ENCODE data around the gene FHIT. TPM values are rescaled to one million over a fixed set of nuclear protein-coding genes. Genes with fewer than 3 reads are reported as not detected.
A peak's percentile ranks its signal among the peaks of the same experiment; 100 is the strongest.

The FHIT gene
- total RNA-seq, 2 donors from 2014 or later, result 8.7 to 12.7 TPM

DNA sequence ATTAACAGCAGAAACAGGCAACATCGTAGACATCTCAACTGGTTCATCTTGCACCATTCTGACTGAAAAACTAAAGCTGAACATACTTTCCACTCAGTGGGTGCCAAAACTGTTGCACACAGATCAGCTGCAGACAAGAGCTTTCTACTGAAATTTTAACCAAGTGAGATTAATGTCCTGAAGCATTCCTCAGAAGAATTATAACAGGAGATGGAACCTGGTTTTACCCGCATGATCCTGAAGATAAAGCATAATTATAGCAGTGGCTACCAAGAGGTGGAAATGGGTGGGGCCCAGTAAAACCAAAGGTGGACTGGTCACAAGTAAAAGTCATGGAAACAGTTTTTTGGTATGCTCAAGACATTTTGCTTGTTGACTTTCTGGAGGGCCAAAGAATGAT, 858.8 kb downstream of the FHIT start:
- ATAC-seq, result no peak
- no peak for DNase-seq
- intact Hi-C loops (cut with DNase I), result no loop called here

DNA sequence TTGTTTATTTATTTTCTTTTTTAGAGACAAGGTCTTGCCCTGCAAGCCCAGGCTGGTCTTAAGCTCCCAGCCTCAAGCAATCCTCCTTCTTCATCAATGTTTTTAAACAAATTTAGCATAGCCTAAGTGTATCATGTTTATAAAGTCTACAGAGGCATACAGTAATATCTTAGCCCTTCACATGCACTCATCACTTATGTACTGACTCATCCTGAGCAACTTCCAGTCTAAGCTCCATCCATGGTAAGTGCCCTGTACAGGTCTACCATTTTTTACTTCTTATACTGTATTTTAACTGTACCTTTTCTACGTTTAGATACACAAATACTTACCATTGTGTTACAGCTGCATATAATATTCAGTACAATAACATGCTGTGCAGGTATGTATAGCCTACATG, 860.0 kb downstream of the FHIT start:
- DNase-seq, result no peak
- intact Hi-C loops (cut with DNase I), result no loop called here
- ATAC-seq, result no peak

DNA sequence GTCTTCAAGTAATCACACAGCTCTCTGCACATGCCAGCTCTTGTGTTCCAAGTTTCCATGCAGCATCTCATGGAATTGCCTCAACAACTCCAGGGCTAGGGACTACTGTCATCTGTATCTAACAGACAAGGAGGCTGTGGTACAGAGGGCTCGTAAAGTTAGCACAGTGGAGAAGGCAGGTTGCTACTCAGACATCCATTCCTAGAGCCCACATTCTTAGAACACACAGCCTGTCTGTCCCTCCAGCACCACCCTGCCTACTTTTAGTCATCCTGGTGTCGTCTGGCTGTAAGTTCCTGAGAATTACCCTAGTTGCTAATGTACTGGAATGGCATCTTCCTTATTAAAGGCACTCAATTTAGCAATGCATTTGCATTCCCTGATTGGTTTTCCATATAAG, 862.5 kb downstream of the FHIT start:
- DNase-seq (no peak), ATAC-seq (no peak)
- intact Hi-C loops (cut with DNase I), result no loop called here

DNA sequence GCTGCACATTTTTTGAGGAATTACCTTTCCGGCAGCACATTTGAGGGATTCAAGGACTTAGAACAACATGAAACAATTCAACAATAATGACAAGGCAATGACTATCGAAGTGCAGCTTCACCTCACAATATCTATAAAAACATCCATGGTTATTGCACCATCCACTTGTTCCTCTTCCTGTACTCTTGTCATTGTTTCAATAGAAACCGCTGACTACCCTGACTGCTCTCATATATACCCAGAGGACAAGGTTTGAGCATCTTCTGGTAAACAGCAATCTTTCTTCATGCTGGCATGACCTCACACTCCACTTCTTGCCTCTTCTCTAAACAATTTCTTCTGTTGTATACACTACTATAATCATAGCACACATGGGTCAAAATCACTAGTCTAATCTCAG, 864.9 kb downstream of the FHIT start:
- ATAC-seq (no peak), DNase-seq (no peak)
- intact Hi-C loops (cut with DNase I), result no loop called here

DNA sequence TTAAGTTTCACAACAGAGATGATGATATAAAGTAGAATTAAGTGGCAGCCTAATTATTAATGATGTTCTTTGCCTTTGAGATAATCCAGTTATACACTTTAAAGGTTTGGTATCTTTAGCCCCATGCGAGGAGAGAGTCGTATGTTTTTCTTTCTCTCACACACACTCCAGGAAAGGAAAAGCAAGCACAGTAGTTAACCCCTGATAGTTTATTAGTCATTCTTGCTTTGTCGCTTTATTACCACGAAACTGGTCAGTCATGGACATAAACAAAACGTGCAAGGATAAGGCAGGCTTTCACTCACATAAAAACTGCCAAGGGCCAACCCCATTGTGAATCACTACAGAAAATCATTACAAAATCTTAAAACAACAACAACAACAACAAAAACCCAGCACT, 866.9 kb downstream of the FHIT start:
- DNase-seq (no peak), ATAC-seq (no peak)
- intact Hi-C loops (cut with DNase I), result no loop called here

DNA sequence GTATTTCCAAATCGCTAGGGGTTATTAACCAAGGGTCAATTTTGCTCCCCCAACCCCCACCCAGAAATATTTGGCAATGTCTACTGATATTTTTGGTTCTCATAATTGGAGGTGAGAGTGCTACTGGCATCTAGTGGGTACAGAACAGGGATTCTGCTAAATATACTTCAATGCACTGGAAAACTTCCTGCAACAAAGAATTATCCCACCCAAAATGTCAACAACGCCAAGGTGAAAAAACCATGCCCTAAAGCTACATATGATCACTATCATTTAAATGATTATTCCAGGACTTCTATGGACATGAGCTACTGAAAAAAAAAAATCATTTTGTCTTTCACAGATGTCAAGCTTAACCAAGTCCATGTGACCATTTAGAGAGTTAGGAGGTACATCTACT, 867.9 kb downstream of the FHIT start:
- DNase-seq (no peak), ATAC-seq (no peak)
- intact Hi-C loops (cut with DNase I), result no loop called here

DNA sequence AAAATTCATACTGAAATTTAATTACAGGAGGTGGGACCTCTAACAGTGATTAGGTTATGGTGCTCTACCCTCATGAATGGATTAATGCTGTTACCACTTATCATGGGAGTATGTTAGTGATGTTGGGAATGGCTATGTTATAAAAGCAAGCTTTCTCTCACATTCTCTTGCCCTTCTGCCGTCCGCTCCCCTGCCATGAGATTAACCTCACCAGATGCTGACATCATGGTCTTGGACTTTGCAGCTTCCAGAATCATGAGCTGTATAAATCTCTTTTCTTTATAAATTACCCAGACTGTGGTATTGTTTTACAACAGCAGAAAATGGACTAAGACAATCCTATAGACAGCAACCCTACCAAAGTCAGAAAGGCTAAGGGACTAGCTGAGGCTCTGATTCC, 884.8 kb downstream of the FHIT start:
- ATAC-seq (no peak), DNase-seq (no peak)
- intact Hi-C loops (cut with DNase I), result no loop called here

DNA sequence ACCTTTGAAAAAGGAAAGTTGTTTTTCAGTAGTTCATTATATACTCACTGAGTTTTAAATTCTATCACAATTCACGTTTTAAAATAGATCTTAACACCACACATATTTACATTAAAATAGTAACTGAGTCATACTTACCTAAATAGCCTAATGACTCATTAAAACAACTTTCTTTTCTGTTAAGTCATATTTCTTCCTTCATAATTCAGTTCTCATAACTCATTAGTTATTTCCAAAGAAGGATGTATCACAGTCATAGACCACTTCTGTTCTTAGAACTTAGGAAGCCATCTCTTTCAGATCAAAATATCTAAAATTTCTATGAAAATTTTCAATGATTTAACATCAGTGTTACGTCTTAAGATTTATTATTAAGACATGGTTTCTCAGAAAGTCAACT, 885.9 kb downstream of the FHIT start:
- ATAC-seq, result no peak
- intact Hi-C loops (cut with DNase I), result no loop called here
- no peak for DNase-seq

DNA sequence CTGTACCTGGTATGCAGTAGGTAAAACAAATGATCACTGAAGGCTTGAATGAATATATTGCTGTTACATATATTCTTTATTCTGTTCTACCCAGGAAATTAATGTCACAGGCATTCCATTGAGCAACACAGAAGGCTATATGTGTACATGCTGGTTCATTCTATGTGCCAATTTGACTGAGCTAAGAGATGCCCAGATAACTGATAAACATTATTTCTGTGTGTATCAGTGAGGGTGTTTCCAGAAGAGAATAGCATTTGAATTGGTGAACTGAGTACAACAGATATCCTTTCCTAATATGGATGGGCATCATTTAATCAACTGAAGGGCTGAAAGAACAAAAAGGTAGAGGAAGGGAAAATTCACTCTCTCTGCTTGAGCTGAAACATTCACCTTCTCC, 886.8 kb downstream of the FHIT start:
- no peak for ATAC-seq
- no peak for DNase-seq
- intact Hi-C loops (cut with DNase I), result no loop called here

DNA sequence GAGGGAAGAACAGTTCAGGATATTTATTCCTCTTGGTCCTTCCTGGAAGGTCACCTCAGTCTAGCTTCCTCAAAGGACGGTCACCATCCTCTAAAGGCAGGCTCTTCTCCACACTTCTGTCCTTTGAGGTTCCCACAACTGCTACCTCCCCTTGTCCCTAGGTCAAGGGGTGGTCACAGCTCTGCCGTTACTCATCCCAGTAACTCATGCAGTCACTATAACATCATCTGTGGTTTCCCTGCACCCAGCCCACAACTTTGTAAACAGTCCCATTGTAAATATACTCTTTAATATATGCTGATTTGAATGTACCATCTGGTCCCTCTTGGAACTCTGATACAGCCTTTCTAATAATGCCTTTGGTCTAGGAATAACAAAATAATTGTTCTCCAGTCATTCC, 887.4 kb downstream of the FHIT start:
- no peak for ATAC-seq
- DNase-seq, result no peak
- intact Hi-C loops (cut with DNase I), result no loop called here

DNA sequence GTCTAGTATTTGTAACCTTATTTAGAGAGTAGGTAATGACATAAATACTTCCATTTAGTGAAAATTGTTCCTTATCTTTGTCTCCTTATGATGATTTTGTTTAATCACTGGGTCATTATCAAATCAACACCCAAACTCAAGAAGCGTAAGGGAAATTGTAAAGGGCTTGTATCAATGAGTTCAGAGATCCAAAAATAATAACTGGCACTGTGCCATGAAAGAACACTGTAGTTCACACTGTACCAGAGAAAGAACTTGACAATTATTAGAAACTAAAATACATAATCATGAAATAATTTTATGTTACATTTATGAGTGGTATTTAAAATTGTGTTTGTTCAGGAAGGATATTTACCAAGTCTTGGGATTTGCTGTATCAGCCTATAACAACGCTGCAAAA, 895.4 kb downstream of the FHIT start:
- DNase-seq (no peak), ATAC-seq (no peak)
- intact Hi-C loops (cut with DNase I), result no loop called here

DNA sequence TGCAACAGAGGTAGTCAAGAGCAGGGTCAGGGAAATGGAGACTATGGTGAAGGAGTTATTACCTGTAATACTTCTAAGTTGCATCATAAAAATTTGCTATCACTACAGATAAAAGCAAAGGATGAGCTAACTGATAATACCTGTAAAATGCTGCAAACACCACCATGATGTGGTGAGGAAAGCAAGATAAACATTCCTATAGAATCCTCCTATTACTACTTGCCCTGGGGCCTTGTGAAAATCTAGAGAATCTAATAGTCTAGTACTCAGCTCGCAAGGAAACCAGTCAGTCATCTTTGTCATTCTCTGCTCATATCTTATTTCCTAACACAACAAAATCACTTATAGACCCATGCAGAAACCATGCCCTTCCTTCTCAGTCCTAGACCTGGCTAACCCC, 899.8 kb downstream of the FHIT start:
- no peak for DNase-seq
- no peak for ATAC-seq
- intact Hi-C loops (cut with DNase I), result no loop called here

DNA sequence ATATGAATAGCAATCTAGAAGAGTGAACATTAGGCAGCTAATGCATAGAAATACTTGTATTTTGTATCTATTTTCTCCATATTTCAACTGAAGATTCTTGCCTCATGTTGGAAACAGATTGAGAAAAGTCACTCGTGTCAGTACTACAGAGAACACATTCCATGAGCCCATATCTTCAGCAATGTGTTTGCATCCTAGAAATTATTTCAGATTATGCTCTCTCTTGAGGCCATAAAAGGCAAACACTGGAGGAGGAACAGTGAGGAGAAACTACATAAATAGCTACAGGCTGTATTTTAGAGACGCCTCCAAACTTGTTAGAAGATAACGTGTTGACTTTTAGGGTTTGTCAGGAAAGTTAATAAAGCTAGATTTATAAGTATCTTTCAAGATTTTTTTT, 906.9 kb downstream of the FHIT start:
- intact Hi-C loops (cut with DNase I), result no loop called here
- ATAC-seq (no peak), DNase-seq (no peak)

DNA sequence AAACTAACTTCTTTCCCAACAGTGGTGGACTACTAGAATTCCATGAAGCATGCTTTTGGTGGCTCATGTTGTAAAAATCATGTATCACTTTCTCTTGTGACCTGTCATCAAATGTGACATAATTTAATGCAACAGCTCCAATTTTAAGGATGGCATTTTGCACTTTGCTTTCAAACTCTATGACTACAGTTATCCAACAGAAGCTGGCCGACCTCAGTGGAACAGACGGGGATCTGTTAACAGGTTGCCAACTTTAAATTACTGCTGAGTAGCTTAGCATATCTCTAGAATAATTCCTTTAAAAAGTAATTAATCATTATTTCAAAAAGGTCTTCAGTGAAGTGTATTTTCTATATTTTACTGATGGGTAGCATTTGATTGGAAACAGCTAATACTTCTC, 907.4 kb downstream of the FHIT start:
- intact Hi-C loops (cut with DNase I), result no loop called here
- DNase-seq (no peak), ATAC-seq (no peak)

DNA sequence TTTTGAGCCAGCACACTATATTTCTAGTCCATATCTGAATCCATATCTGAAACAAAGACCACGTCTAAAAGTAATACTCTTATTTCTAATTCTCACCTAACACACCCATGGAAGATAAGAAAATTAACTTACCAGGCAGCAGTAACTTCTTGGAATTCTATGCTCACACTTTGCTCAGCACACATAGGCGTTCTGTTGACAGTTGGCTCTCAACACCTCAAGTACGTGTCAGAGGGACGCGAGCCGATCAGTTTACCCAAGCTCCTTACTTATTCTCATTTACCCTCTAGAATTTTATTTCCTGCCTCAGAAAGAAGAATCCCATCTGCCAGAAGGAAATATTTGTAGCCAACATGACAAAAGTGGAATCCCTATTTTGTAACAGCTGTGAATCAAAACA, 911.9 kb downstream of the FHIT start:
- DNase-seq (no peak), ATAC-seq (peak; percentile 55 to 57)
- intact Hi-C loops (cut with DNase I), result no loop called here

DNA sequence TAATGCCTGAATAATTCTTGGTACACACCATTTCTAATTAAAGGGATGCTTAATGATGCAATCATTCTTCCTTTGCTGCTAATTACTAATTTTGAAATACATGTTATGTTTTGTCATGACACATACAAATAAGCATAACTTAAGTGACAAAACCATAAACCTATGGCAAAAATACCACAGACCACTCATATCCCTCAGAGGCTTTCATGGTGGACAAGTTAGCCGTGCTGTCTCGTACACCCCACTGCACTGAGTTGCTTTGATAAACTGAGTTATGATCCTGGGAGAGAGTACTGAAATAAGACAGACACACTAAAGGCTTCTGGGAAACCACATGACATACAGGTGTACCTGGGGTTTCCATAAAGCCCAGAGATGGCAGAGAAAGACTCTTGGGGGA, 913.8 kb downstream of the FHIT start:
- DNase-seq, result no peak
- intact Hi-C loops (cut with DNase I), result no loop called here
- no peak for ATAC-seq

DNA sequence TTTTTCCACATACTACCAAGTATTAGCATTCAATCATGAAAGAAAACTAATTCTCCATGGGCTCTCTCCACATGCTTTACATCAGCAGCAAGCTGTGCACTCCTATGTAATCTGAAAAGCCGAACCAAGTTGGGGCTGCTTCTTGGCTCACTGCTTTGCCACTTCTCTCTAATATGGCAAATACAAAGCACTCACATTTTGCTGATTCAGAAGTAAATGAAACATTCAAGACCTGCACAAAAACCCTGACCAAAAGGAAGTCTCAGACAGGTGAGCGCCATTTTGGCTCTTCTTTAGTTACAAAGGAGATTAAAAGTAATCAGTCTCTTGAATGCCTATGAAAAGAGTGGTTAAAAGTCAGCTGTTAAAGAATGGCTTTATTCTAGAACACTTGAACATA, 915.2 kb downstream of the FHIT start:
- DNase-seq (no peak), ATAC-seq (no peak)
- intact Hi-C loops (cut with DNase I), result no loop called here

DNA sequence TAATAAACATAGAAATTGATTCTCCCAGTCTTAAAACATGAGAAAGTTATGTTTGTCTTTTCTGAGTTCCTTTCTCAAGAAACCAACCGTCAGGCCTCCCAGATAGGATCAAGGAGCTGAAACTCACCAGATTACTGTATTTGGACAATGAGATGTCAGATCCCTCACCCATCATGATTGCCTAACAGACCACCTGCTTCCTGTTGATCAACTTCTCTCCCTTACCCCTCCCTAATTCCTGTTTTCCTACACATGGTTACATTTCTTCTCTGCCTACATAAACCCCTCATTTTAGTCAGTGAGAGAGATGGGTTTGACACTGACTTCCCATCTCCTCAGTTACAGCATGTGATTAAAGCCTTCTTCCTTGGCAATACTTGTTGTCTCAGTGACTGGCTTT, 917.5 kb downstream of the FHIT start:
- DNase-seq, result no peak
- ATAC-seq, result no peak
- intact Hi-C loops (cut with DNase I), result no loop called here

DNA sequence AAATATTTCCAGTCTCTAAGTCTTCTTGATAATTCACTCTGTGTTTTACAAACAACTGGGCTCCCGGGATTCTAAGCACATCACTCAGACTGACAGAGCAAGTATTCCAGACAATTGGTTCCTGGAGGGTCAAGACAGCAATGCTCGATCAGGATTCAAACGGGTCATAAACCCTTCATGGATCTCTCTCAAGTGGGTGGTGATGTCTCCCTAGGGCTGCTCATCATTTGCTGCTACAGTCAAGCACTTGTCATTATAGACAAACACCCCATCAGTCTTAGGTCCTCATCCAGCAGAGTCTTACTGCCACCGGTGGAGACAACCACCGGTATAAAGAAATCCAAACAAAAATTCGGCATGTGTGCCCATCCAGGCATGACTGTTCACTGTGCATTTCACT, 921.1 kb downstream of the FHIT start:
- no peak for ATAC-seq

DNA sequence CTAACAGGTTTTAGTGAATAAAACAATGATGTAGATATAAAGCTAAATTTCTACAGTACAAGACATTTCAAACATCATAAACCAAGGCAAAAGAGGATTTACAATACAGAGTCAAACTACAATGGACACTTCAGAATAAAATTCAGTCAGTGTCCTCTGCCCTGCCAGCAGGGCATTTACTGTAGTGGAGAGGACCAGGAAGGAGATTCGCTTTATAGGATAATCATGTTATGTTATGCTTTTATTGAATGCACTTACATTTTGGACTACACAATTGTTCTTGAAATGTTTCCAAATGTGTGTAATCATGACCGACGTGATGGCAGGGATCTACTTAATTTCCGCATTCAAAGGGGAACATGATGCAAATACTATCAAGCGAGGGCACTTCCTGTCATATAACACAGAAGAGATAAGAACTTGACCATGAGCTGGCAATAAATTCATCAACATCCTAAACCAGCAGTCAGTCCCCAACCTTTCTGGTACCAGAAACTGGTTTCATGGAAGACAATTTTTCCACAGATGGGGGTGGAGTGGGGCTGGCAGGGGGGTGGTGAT, 925.6 kb downstream of the FHIT start:
- intact Hi-C loops (cut with DNase I), result no loop called here
- ATAC-seq, result no peak
- no peak for DNase-seq

More for the DNA sequence above, 921.1 kb downstream of the FHIT start:
- intact Hi-C loops (cut with DNase I), result no loop called here
- no peak for DNase-seq

DNA sequence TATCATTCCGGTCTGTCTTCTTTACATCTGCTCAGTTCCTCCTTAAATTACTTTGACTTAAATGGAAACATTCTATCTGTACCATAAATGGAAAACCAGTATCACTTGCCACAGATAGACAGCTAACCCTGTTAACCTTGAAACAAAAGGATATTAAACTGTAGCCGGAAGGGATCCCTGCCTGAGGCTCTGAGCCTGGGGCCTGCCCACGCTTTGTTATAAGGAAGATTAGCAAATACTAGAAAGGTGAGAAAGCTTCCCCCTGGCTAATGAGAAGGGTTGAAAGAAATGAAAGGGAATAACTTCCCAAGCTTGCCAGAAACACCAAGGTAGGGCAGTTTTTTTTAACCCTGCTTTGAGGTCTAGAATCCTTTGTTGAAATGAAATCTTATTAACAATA, 927.6 kb downstream of the FHIT start:
- ATAC-seq (no peak), DNase-seq (no peak)
- intact Hi-C loops (cut with DNase I), result no loop called here

DNA sequence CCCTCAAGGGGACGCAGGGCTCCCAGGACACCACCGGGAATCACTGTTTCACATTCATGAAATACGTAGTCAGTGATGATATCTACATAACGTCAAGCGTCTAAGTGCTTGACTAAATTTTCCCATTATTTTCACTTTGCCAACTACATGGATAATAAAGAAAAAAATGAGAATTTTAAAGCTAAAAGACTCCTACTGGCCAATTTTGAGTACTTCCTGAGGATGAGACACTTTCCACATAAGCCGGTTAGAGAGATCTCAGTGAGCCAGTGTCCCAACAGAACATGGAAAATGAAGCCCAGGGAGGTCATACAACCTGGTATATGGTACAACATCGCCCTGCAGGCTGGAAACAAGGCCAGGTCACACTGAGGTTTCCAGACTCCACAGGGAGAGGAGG, 928.1 kb downstream of the FHIT start:
- intact Hi-C loops (cut with DNase I), result no loop called here
- DNase-seq (no peak), ATAC-seq (no peak)

Measured in left cardiac atrium (tissue), 4 donors.